Dendritic cell treated with granulocyte-macrophage colony-stimulating factor and Interleukin-4, amounts not matched to agents 40 ng/mL and 50 ng/mL, for 4 days (primary cell): ENCODE results near the gene PCDHGA4.
"Not testable (repeated sequence)": the region's sequence is repeated elsewhere in the genome, so short reads cannot be mapped to it uniquely, and the experiment has no call there.

ENCODE experiments used
- H3K27ac Mint-ChIP-seq: one replicate; pipeline ENCODE4 v1.8.0; 2022; ENCODE audit warnings: mild to moderate bottlenecking, mixed read lengths
- H3K27me3 Mint-ChIP-seq: one replicate; pipeline ENCODE4 v1.8.0; 2022; ENCODE audit warnings: mild to moderate bottlenecking, mixed read lengths
- H3K36me3 Mint-ChIP-seq: one replicate; pipeline ENCODE4 v1.8.0; 2022; ENCODE audit warnings: low read depth, mixed read lengths
- H3K4me1 Mint-ChIP-seq: one replicate; pipeline ENCODE4 v1.8.0; 2022; ENCODE audit warnings: low read depth, mixed read lengths
- H3K4me3 Mint-ChIP-seq: one replicate; pipeline ENCODE4 v1.8.0; 2022; ENCODE audit warnings: mild to moderate bottlenecking, moderate library complexity, mixed read lengths
- H3K9me3 Mint-ChIP-seq: one replicate; pipeline ENCODE4 v1.8.0; 2022; ENCODE audit warnings: mixed read lengths
- intact Hi-C: fragments of 100-400 bp; cut with micrococcal nuclease; formaldehyde crosslinking; loops from one replicate; pipeline ENCODE4 v1.15.0; 2022

The PCDHGA4 gene

DNA sequence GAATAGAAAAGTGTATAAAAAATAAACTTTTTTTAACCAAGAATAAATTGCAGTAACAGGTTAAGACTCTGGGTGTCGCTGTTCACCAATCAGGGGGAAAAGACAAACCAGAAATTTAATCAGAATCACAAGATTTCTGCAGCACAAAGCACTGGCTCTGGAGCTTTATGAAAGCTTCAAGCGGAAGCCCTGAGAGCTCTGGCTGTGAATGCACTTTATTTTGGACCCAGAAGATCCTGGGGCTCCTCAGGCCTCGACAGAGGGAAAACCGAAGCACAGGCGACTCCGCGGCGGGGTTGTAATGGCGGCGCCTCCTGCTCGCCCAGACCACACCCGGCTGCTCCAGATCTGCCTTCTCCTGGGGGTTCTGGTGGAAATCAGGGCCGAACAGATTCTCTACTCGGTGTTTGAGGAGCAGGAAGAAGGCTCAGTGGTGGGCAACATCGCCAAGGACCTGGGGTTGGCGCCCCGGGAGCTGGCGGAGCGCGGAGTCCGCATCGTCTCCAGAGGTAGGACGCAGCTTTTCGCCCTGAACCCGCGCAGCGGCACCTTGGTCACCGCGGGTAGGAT, at the start of gene PCDHGA4:
TSS of gene PCDHGA4 (plus strand) at position 122 of the 570 bp plus-strand sequence. CDS start at position 209, 87 bp downstream.
- Mint-ChIP-seq H3K27me3 (peaks cover 70% of the 10 kb centered on the region), H3K27ac (no peak within 1 kb of the TSS), H3K9me3 (peaks cover 57% of the 10 kb centered on the region)

DNA sequence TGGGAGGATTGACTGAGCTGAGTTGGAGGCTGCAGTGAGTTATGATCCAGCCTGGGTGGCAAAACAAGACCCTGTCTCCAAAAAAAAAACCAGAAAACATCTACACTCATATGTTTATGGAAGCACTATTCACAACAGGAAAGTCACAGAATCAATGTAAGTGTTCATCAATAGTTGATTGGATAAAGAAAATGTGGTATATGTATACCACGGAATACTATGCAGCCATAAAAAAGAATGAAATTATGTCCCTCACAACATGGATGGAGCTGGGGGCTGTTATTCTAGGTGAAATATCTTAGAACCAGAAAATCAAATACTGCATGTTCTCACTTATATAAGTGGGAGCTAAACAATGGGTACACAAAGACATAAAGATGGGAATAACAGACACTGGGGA, 48.2 kb upstream of the PCDHGA4 start:
- no peaks in the 10 kb centered on the region for H3K4me1 Mint-ChIP-seq
- no peak overlapping the region for H3K4me3 Mint-ChIP-seq
- H3K27ac Mint-ChIP-seq, result no peak overlapping the region
- H3K9me3 Mint-ChIP-seq, result peaks cover 93% of the 10 kb centered on the region
- intact Hi-C loops, result no loop called here
- no peaks in the 10 kb centered on the region for H3K27me3 Mint-ChIP-seq
- peaks cover 15% of the 10 kb centered on the region for H3K36me3 Mint-ChIP-seq

More for the DNA sequence above, at the start of gene PCDHGA4:
- Mint-ChIP-seq H3K4me3 (peak within 1 kb of the TSS; percentile 23), H3K4me1 (no peaks in the 10 kb centered on the region), H3K36me3 (no peaks in the 10 kb centered on the region)
- intact Hi-C loops, result no loop called here

DNA sequence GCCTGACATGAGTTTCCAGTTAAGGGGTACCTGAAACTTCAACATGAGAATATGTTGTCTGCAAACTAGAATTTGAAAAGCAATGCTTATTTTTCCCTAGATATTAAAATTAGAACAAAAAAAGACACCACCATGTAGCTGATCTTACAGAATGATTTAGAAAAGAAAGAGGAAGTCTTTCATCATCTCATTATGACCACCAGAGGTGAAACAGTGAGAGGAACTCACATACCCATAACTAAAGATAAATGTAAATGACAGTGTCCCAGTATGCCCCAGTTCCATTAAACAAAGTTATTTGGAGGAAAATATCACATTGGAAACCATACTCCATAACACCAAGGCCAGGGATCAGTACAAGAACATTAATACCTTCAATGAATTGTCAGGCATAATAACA, 41.1 kb upstream of the PCDHGA4 start:
- H3K9me3 Mint-ChIP-seq, result peaks cover 81% of the 10 kb centered on the region

DNA sequence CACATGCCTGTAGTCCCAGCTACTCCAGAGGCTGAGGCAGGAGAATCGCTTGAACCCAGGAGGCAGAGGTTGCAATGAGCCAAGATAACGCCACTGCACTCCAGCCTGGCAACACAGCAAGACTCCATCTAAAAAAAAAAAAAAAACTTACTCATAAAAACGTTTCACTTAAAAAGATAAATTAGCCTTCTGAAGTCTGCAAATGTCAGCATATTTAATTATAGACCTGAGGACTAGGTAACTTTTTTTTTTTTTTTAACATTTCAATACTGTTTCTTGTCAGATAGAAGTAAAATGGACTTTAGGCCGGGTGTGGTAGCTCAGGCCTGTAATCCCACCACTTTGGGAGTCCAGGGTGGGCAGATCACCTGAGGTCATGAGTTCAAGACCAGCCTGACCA, 37.9 kb upstream of the PCDHGA4 start:
- H3K4me1 Mint-ChIP-seq, result peaks cover 18% of the 10 kb centered on the region
- H3K27ac Mint-ChIP-seq, H3K4me3 Mint-ChIP-seq, H3K27me3 Mint-ChIP-seq: not testable (repeated sequence)
- H3K9me3 Mint-ChIP-seq, result peaks cover 83% of the 10 kb centered on the region
- intact Hi-C loops, result loop anchor here (10.0 kb wide), 2 partner anchors 52 to 552 kb away; no protein-coding TSS in a partner anchor
- peaks cover 64% of the 10 kb centered on the region for H3K36me3 Mint-ChIP-seq

More for the DNA sequence above, 41.1 kb upstream of the PCDHGA4 start:
- peaks cover 39% of the 10 kb centered on the region for H3K36me3 Mint-ChIP-seq
- no peak overlapping the region for H3K27ac Mint-ChIP-seq
- no peak overlapping the region for H3K4me3 Mint-ChIP-seq
- H3K4me1 Mint-ChIP-seq, result peaks cover 7% of the 10 kb centered on the region
- intact Hi-C loops, result loop anchor here (10.0 kb wide), 2 partner anchors 49 to 549 kb away; no protein-coding TSS in a partner anchor
- no peaks in the 10 kb centered on the region for H3K27me3 Mint-ChIP-seq

DNA sequence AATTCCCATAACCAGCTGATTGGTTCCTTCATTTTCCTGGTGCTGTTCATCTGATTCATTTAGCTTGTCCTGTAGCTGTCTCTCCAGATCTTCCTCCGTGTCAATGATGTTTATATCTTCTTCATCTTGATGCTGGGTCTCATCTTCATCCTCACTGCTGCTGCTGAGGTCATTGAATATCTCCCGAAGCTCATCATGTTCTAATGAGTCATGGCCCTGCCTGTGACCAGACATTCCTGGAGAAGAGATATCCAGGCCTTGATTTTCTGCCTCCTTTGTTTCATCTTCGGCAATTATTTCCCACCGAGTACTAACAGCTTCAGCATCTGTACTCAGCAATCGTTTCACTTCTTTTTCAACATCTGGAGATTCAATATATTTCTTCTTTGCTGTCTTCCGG, 35.6 kb upstream of the PCDHGA4 start:
- intact Hi-C loops, result loop anchor here (10.0 kb wide), 2 partner anchors 54 to 554 kb away; no protein-coding TSS in a partner anchor
- Mint-ChIP-seq H3K36me3 (peaks cover 52% of the 10 kb centered on the region), H3K9me3 (peaks cover 69% of the 10 kb centered on the region), H3K4me3 (no peak overlapping the region), H3K4me1 (peaks cover 18% of the 10 kb centered on the region), H3K27me3 (peaks cover 6% of the 10 kb centered on the region), H3K27ac (no peak overlapping the region)

DNA sequence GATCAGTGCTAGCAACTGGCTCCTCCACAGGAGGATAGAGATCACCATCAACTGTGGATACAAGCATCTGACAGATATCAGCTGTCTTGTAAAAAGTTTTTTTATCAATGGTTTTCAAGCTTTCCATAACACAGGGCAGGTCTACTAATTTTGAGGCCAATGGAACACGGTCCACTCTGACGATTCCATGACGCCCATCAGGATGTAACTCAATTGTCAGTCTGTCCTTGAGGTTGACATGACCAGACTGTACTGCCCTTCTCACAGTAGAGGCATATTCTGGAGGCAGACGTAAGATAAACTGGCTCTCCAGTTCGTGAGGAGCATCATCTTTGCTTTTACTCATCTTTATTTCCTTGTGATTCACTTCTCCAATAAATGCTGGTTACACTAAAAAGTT, 35.1 kb upstream of the PCDHGA4 start:
- H3K4me1 Mint-ChIP-seq, result peaks cover 18% of the 10 kb centered on the region
- peaks cover 52% of the 10 kb centered on the region for H3K36me3 Mint-ChIP-seq
- H3K27ac Mint-ChIP-seq, result peak overlapping the region; percentile 100
- intact Hi-C loops, result loop anchor here (10.0 kb wide), 4 partner anchors 55 to 555 kb away; partner anchors contain the start of genes PCDHGA10 and PCDHGB7
- peaks cover 6% of the 10 kb centered on the region for H3K27me3 Mint-ChIP-seq
- peaks cover 69% of the 10 kb centered on the region for H3K9me3 Mint-ChIP-seq
- peak overlapping the region; percentile 99 for H3K4me3 Mint-ChIP-seq

DNA sequence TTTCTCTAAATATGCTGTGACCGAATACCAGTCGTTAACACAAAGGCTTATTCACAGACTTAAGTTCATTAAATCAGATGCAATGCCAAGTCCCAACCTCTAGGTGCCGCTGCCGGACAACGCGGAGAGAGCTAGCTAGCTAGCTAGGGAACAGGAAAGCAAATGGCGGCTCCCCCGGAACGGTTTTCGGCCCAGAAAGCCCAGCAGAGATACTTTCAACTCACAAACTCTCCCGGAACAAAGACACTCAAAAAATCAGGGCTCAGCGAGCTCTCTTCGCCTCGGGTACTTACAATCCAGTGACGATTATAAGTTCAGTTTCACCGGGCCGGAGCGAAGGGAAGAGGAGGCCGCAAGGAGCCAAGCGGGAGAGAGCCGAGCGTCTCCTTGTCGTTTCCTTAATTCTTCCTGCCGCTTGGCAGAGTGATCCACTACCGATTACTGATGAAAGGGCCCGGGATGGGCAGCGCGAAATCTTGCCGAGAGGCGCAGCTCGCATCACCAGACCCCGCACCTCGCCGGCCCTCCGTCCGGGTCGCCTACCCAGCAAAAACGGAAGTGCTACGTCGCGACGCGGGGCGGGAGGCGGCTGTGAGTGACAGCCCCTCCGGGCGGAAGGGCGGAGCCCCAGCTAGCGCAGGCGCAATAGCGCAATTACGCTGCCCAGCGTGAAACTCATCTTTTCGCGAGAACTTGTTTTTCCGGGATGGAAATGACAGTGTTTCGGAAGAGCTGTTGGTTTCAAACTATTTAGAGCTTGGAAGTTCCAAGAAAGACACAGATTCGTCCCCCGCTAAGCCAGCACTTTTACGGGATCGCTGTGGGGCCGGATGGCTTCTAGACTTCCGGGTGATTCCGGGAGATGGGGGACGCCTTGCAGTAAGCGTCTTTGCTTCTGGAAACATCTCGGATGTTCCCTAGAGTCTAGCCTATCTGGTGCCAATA, 34.3 kb upstream of the PCDHGA4 start, which contains the start of gene TAF7:
TSS of gene TAF7 (minus strand) at position 560 of the 945 bp plus-strand sequence. CDS start 740 bp downstream, outside the sequence.
- Mint-ChIP-seq H3K27ac (peak within 1 kb of the TSS; percentile 100), H3K27me3 (peaks cover 6% of the 10 kb centered on the region), H3K9me3 (peaks cover 64% of the 10 kb centered on the region), H3K36me3 (peaks cover 47% of the 10 kb centered on the region), H3K4me3 (peak within 1 kb of the TSS; percentile 99), H3K4me1 (peaks cover 13% of the 10 kb centered on the region)
- intact Hi-C loops, result loop anchor here (10.0 kb wide), 2 partner anchors 94 to 194 kb away; partner anchors contain the start of genes PCDHGA10 and PCDHGB7

DNA sequence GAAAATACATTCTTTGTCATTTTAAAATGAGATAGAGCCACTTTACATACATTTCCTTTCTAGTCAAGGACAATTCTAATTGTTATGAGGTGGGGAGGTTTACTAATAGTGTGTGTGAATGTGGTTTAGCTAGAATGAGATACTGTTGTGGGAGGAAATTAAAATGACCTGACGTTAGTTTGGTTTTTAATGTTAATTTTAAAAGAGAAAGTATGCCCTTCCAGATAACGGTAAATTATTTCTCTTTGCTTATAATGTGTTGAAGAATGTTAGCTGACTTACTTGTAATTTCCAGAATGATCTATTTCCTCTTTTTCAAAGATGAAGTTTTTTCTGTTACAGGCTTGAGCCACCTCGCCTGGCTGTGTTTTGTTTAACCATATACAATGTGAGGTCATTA, 32.6 kb upstream of the PCDHGA4 start:
- Mint-ChIP-seq H3K4me3 (no peak overlapping the region), H3K27ac (no peak overlapping the region), H3K4me1 (peaks cover 17% of the 10 kb centered on the region), H3K27me3 (peaks cover 20% of the 10 kb centered on the region), H3K9me3 (peaks cover 73% of the 10 kb centered on the region), H3K36me3 (peaks cover 40% of the 10 kb centered on the region)
- intact Hi-C loops, result loop anchor here (10.0 kb wide), 2 partner anchors 93 to 193 kb away; partner anchors contain the start of genes PCDHGA10 and PCDHGB7

DNA sequence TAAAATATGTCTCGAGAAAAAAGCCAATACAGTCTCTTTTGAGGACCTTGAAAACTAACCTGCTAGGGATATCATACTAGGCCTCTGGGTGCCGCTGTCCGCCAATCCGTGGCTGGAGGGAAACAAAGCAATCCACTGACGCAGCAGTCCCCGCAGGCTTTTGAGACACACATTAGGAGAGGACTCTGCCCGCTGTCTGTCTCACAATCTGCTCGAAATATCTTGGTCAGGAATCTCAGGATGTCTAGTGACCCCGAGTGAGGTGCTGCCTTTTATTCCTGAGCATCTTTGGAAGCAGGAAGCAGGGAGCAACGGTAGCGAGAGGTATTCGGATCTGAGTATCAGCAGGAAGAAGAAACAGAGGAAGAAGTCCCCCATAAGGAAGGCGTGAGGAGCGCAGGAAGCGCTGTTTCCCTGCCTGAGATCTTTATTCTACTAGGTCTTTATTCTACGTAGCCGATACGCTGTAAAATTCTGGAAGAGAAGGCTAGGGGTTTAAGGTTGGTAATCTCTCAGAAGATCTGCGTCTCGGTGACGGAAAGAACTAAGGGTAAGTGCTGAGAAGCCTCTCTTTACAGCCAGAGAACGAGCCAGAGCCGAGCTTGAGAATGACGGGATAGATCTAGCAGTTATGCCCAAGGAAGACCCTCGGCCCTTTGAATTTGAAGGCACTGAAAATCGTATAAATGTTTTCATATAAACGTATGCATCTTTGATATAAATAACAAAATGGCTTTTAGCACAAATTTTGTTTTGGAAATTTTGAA, 28.6 kb upstream of the PCDHGA4 start:
- peak overlapping the region; percentile 65 for H3K4me3 Mint-ChIP-seq
- peaks cover 6% of the 10 kb centered on the region for H3K4me1 Mint-ChIP-seq
- peaks cover 56% of the 10 kb centered on the region for H3K9me3 Mint-ChIP-seq
- peaks cover 7% of the 10 kb centered on the region for H3K36me3 Mint-ChIP-seq
- no peak overlapping the region for H3K27ac Mint-ChIP-seq
- intact Hi-C loops, result loop anchor here (10.0 kb wide), 2 partner anchors 89 to 189 kb away; partner anchors contain the start of genes PCDHGA10 and PCDHGB7
- peaks cover 49% of the 10 kb centered on the region for H3K27me3 Mint-ChIP-seq

DNA sequence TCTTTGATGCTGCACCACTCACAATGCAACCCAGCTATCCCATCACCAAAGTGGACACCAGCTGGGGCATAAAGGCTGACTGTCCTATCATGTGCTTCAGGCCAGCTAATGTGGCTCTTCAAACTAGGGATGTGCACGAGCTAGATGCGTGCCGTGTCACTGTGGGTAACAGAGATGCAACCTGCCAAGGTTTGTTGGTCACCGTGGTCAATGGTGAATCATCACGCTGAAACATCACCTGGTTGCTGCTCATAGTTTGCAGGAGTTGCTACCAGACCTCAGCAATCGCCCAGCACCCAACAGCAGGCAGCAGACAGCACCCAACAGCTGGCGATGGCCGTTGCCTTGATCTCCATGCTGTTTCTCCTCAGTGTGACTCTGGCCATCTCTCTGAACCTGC, 26.6 kb upstream of the PCDHGA4 start:
- intact Hi-C loops, result loop anchor here (10.0 kb wide), 2 partner anchors 87 to 187 kb away; partner anchors contain the start of genes PCDHGA10 and PCDHGB7
- no peak overlapping the region for H3K27ac Mint-ChIP-seq
- peaks cover 6% of the 10 kb centered on the region for H3K4me1 Mint-ChIP-seq
- H3K9me3 Mint-ChIP-seq, result peaks cover 59% of the 10 kb centered on the region
- no peak overlapping the region for H3K4me3 Mint-ChIP-seq
- peaks cover 63% of the 10 kb centered on the region for H3K27me3 Mint-ChIP-seq
- H3K36me3 Mint-ChIP-seq, result no peaks in the 10 kb centered on the region

DNA sequence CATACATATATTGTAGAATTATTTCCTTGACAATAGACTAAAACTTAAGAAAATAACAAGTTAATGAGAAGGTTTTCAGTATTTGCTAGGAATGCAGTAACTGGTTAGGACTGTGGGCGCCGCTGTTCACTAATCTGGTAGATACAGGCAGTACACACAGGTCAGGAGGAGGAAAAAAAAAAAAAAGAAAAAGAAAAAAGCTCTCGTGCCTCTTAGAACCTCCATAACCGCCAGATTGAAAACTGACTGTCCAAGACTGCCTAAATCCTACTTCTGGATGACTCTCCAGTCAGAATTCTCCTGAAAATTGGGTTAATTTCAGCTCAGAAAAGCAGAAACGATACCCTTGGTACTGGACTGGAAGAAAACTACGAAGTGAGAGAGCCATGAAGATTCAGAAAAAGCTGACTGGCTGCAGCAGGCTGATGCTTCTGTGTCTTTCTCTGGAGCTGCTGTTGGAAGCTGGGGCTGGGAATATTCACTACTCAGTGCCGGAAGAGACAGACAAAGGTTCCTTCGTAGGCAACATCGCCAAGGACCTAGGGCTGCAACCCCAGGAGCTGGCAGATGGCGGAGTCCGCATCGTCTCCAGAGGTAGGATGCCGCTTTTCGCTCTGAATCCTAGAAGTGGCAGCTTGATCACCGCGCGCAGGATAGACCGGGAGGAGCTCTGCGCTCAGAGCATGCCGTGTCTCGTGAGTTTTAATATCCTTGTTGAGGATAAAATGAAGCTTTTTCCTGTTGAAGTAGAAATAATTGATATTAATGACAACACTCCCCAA, 24.3 kb upstream of the PCDHGA4 start, which contains the start of gene PCDHGA1:
TSS of gene PCDHGA1 (plus strand) at position 216 of the 782 bp plus-strand sequence.
- Mint-ChIP-seq H3K9me3 (peaks cover 68% of the 10 kb centered on the region), H3K27me3 (peaks cover 79% of the 10 kb centered on the region), H3K4me3 (no peak within 1 kb of the TSS), H3K36me3 (no peaks in the 10 kb centered on the region), H3K27ac (no peak within 1 kb of the TSS), H3K4me1 (peaks cover 6% of the 10 kb centered on the region)
- intact Hi-C loops, result no loop called here

DNA sequence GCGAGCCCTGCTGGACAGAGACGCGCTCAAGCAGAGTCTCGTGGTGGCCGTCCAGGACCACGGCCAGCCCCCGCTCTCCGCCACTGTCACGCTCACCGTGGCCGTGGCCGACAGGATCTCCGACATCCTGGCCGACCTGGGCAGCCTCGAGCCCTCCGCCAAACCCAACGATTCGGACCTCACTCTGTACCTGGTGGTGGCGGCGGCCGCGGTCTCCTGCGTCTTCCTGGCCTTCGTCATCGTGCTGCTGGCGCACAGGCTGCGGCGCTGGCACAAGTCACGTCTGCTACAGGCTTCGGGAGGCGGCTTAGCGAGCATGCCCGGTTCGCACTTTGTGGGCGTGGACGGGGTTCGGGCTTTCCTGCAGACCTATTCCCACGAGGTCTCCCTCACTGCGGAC, 22.2 kb upstream of the PCDHGA4 start:
- H3K4me3 Mint-ChIP-seq, H3K4me1 Mint-ChIP-seq, H3K36me3 Mint-ChIP-seq, intact Hi-C loops, H3K27ac Mint-ChIP-seq: not testable (repeated sequence)
- H3K27me3 Mint-ChIP-seq, result peaks cover 80% of the 10 kb centered on the region
- H3K9me3 Mint-ChIP-seq, result peaks cover 55% of the 10 kb centered on the region
